H9 (cell line): ENCODE data around the gene SLC8B1. TPM values are rescaled to one million over a fixed set of nuclear protein-coding genes. Genes with fewer than 3 reads are reported as not detected.

Source experiments
- DNase-seq: peaks from one replicate; pipeline ENCODE4 v3.0.0-alpha.2; 2017
- H2AFZ ChIP-seq: one replicate; pipeline ENCODE4 v1.6.1; 2013; ENCODE audit warnings: mild to moderate bottlenecking, low read length, control low read depth, moderate library complexity
- H2AK5ac ChIP-seq: 2 replicates; pipeline ENCODE4 v1.6.1; 2013; ENCODE audit warnings: low read length, control low read depth, mixed read lengths; ENCODE audit not compliant: insufficient read length
- H2BK120ac ChIP-seq: one replicate; pipeline ENCODE4 v1.6.1; 2013; ENCODE audit warnings: low read depth, mild to moderate bottlenecking, low read length, control low read depth, inconsistent platforms; ENCODE audit not compliant: poor library complexity, severe bottlenecking
- H2BK12ac ChIP-seq: 2 replicates; pipeline ENCODE4 v1.6.1; 2013; ENCODE audit warnings: low read length, control low read depth, mixed read lengths, low read depth; ENCODE audit not compliant: insufficient read length
- H2BK15ac ChIP-seq: 2 replicates; pipeline ENCODE4 v1.6.1; 2013; ENCODE audit warnings: low read depth, low read length, control low read depth
- H2BK20ac ChIP-seq: one replicate; pipeline ENCODE4 v1.6.1; 2013; ENCODE audit warnings: low read depth, mild to moderate bottlenecking, low read length, control low read depth, inconsistent platforms; ENCODE audit not compliant: poor library complexity, severe bottlenecking
- H2BK5ac ChIP-seq: 2 replicates; pipeline ENCODE4 v1.6.1; 2013; ENCODE audit warnings: low read length, control low read depth, mixed read lengths; ENCODE audit not compliant: insufficient read length
- H3K14ac ChIP-seq: 2 replicates; pipeline ENCODE4 v1.6.1; 2013; ENCODE audit warnings: low read length, control low read depth; ENCODE audit not compliant: insufficient read depth
- H3K18ac ChIP-seq: 2 replicates; pipeline ENCODE4 v1.6.1; 2013; ENCODE audit warnings: low read depth, mild to moderate bottlenecking, mixed read lengths, low read length, control low read depth; ENCODE audit not compliant: insufficient read length
- H3K23ac ChIP-seq: 2 replicates; pipeline ENCODE4 v1.6.1; 2013; ENCODE audit warnings: low read length, control low read depth, mixed read lengths, low read depth; ENCODE audit not compliant: insufficient read length
- H3K23me2 ChIP-seq: 2 replicates; pipeline ENCODE4 v1.6.1; 2013; ENCODE audit warnings: low read depth, mild to moderate bottlenecking, mixed read lengths, low read length, control low read depth; ENCODE audit not compliant: insufficient read length, poor library complexity, severe bottlenecking
- H3K27ac ChIP-seq: 2 replicates; pipeline ENCODE4 v1.5.1; 2013; ENCODE audit warnings: low read length, control low read depth, mixed read lengths, low read depth; ENCODE audit not compliant: insufficient read length
- H3K27me3 ChIP-seq: 2 replicates; pipeline ENCODE4 v1.6.1; 2013; ENCODE audit warnings: low read length, control low read depth, inconsistent platforms; ENCODE audit not compliant: insufficient read depth
- H3K4ac ChIP-seq: 2 replicates; pipeline ENCODE4 v1.6.1; 2013; ENCODE audit warnings: low read depth, mild to moderate bottlenecking, control low read depth, inconsistent platforms, low read length, moderate library complexity
- H3K4me1 ChIP-seq: 2 replicates; pipeline ENCODE4 v1.6.1; 2013; ENCODE audit warnings: low read length, control low read depth, inconsistent platforms; ENCODE audit not compliant: insufficient read depth
- H3K4me2 ChIP-seq: 2 replicates; pipeline ENCODE4 v1.6.1; 2013; ENCODE audit warnings: low read length, control low read depth, mixed read lengths; ENCODE audit not compliant: insufficient read length, insufficient read depth
- H3K56ac ChIP-seq: 2 replicates; pipeline ENCODE4 v1.6.1; 2013; ENCODE audit warnings: low read depth, mild to moderate bottlenecking, mixed read lengths, low read length, control low read depth; ENCODE audit not compliant: insufficient read length
- H3K79me1 ChIP-seq: 2 replicates; pipeline ENCODE4 v1.6.1; 2013; ENCODE audit warnings: low read depth, mild to moderate bottlenecking, moderate library complexity, low read length, control low read depth, inconsistent platforms; ENCODE audit not compliant: insufficient read depth, poor library complexity, severe bottlenecking
- H3K79me2 ChIP-seq: 2 replicates; pipeline ENCODE4 v1.6.1; 2013; ENCODE audit warnings: low read length, control low read depth, inconsistent platforms; ENCODE audit not compliant: insufficient read depth
- H3K9ac ChIP-seq: 2 replicates; pipeline ENCODE4 v1.6.1; 2013; ENCODE audit warnings: low read length, control low read depth, mixed read lengths; ENCODE audit not compliant: insufficient read length; ENCODE audit errors: extremely low read depth
- H3K9me3 ChIP-seq: one replicate; pipeline ENCODE4 v1.6.1; 2013; ENCODE audit warnings: low read depth, low read length, inconsistent platforms; ENCODE audit not compliant: control insufficient read depth
- H3T11ph ChIP-seq: one replicate; pipeline ENCODE4 v1.6.1; 2013; ENCODE audit warnings: mild to moderate bottlenecking, low read length, control low read depth, inconsistent platforms
- H4K20me1 ChIP-seq: one replicate; pipeline ENCODE4 v1.6.1; 2013; ENCODE audit not compliant: control insufficient read depth, insufficient read length, insufficient read depth
- H4K5ac ChIP-seq: 2 replicates; pipeline ENCODE4 v1.6.1; 2013; ENCODE audit warnings: low read depth, mild to moderate bottlenecking, mixed read lengths, low read length, control low read depth; ENCODE audit not compliant: insufficient read length
- H4K8ac ChIP-seq: replicated peaks from 2 replicates; pipeline ENCODE4 v1.6.1; 2013; ENCODE audit warnings: low read length, control low read depth, mixed read lengths, low read depth; ENCODE audit not compliant: insufficient read length
- H4K91ac ChIP-seq: 2 replicates; pipeline ENCODE4 v1.6.1; 2013; ENCODE audit warnings: low read depth, mild to moderate bottlenecking, moderate library complexity, mixed read lengths, low read length, control low read depth; ENCODE audit not compliant: insufficient read length
- H3K27ac Mint-ChIP-seq, 3 experiments: 2 replicates in 2 of 3; 3 replicates in 1 of 3; pipeline ENCODE4 v1.8.0; 2020 to 2021; ENCODE audit warnings: mixed read lengths in 3 of 3, mild to moderate bottlenecking in 1 of 3, moderate library complexity in 1 of 3
- H3K27me3 Mint-ChIP-seq: 2 replicates; pipeline ENCODE4 v1.8.0; 2021; ENCODE audit warnings: low read depth, mild to moderate bottlenecking, moderate library complexity, mixed read lengths
- H3K36me3 Mint-ChIP-seq, 3 experiments: 2 replicates in 2 of 3; 3 replicates in 1 of 3; pipeline ENCODE4 v1.8.0; 2020 to 2021; ENCODE audit warnings: low read depth in 3 of 3, mixed read lengths in 3 of 3; ENCODE audit not compliant: insufficient read depth in 1 of 3
- H3K4me1 Mint-ChIP-seq, 2 experiments: 2 replicates each; pipeline ENCODE4 v1.8.0; 2020; ENCODE audit warnings: mixed read lengths in 2 of 2
- H3K4me3 Mint-ChIP-seq, 2 experiments: 2 replicates in 1 of 2; 3 replicates in 1 of 2; pipeline ENCODE4 v1.8.0; 2020 to 2021; ENCODE audit warnings: mild to moderate bottlenecking in 2 of 2, mixed read lengths in 2 of 2, moderate library complexity in 1 of 2
- H3K9me3 Mint-ChIP-seq, 2 experiments: 2 replicates in 1 of 2; 3 replicates in 1 of 2; pipeline ENCODE4 v1.8.0; 2020; ENCODE audit warnings: mild to moderate bottlenecking in 2 of 2, mixed read lengths in 2 of 2, moderate library complexity in 1 of 2
- WGBS: extraction: QIAGEN DNeasy Blood & Tissue Kit; methylation state at CpG from one replicate; pipeline ENCODE4 v1.1.7; 2013; ENCODE audit warnings: missing lambda C conversion rate, low lambda C conversion rate, mixed read lengths; ENCODE audit not compliant: insufficient read length; ENCODE audit errors: extremely low coverage; 5-methylcytosine and 5-hydroxymethylcytosine counted together
- total RNA-seq: library from RNA; stranded (reverse); gene quantifications from 2 replicates; pipeline ENCODE4 v1.2.1, GENCODE V29; 2021
- TF ChIP-seq, protein P1 (sequence below): fragments of 200-600 bp; sonication (generic); conservative IDR thresholded peaks from 3 replicates; pipeline ENCODE4 v1.8.0; 2021; ENCODE audit warnings: antibody characterized with exemption, mild to moderate bottlenecking

The SLC8B1 gene
- total RNA-seq, 1 experiment from 2014 or later, result 10.4 TPM

DNA sequence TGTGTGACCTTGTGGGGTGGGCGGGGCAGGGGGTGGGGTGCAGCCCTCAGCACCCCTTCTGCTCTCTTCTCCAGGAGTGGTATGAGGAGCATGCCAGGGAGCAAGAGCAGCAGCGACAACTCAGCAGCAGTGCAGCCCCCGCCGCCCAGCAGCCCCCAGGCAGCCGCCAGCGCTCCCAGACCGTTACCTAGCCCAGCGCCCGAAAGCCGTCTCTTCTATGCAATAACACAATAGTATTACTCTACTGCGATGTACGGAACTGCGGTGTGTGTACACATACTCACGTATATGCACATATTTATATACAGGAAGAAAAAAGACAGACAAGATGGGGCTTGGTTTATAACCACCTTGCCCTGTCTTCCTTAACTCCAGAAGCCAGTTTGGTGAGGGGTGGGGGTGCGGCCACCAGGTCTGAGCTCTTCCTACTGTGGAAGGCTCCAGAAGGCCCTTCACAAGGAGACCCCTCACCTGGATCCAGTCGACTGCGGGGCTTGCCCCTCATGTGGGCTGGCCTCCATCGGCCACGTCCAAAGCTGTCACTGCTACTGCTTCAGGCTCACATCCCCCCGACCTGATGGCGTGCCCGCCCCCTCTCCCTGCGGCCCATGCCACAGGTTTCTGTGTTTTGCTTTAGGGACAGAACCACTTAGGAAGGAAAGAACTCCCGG is 38.9 kb downstream of the SLC8B1 start:
- no peak overlapping the region for H3K4ac ChIP-seq
- no peak overlapping the region for H3K56ac ChIP-seq
- H2BK12ac ChIP-seq, result no peak overlapping the region
- Mint-ChIP-seq H3K9me3 (no peaks in the 10 kb centered on the region), H3K27me3 (no peaks in the 10 kb centered on the region; the same call in 1 of the 2 replicates), H3K4me1 (peaks cover 8 to 12% of the 10 kb centered on the region in 2 experiments), H3K27ac (peak overlapping the region in 2 of 3 experiments; percentile 82 to 83; a peak in 2 of 7 replicates), H3K36me3 (peaks cover 5 to 23% (median 15%) of the 10 kb centered on the region in 3 experiments; a peak in 6 of 7 replicates), H3K4me3 (no peak overlapping the region)
- H4K5ac ChIP-seq, result no peak overlapping the region
- DNase-seq, result no peak
- H3K4me2 ChIP-seq, result no peak overlapping the region
- no peak overlapping the region for H4K91ac ChIP-seq
- H3K79me2 ChIP-seq, result no peaks in the 10 kb centered on the region
- H2BK5ac ChIP-seq, result no peak overlapping the region
- H3K9ac ChIP-seq, result no peak overlapping the region
- H4K8ac ChIP-seq, result no peak overlapping the region
- no peak overlapping the region for H3T11ph ChIP-seq
- TF ChIP-seq, protein P1, sequence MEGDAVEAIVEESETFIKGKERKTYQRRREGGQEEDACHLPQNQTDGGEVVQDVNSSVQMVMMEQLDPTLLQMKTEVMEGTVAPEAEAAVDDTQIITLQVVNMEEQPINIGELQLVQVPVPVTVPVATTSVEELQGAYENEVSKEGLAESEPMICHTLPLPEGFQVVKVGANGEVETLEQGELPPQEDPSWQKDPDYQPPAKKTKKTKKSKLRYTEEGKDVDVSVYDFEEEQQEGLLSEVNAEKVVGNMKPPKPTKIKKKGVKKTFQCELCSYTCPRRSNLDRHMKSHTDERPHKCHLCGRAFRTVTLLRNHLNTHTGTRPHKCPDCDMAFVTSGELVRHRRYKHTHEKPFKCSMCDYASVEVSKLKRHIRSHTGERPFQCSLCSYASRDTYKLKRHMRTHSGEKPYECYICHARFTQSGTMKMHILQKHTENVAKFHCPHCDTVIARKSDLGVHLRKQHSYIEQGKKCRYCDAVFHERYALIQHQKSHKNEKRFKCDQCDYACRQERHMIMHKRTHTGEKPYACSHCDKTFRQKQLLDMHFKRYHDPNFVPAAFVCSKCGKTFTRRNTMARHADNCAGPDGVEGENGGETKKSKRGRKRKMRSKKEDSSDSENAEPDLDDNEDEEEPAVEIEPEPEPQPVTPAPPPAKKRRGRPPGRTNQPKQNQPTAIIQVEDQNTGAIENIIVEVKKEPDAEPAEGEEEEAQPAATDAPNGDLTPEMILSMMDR, result no peak
- WGBS, result no CpG with 5 or more reads among the region's 24 CpGs
- no peaks in the 10 kb centered on the region for H3K27me3 ChIP-seq
- H4K20me1 ChIP-seq, result no peaks in the 10 kb centered on the region
- H3K9me3 ChIP-seq, result no peaks in the 10 kb centered on the region
- H3K23ac ChIP-seq, result no peak overlapping the region
- no peak overlapping the region for H2AFZ ChIP-seq
- H2BK15ac ChIP-seq, result no peak overlapping the region
- no peak overlapping the region for H3K18ac ChIP-seq
- H3K4me1 ChIP-seq, result no peaks in the 10 kb centered on the region; the same call in 1 of the 2 replicates
- H2BK20ac ChIP-seq, result no peak overlapping the region
- H3K79me1 ChIP-seq, result no peaks in the 10 kb centered on the region
- no peak overlapping the region for H2BK120ac ChIP-seq
- H2AK5ac ChIP-seq, result no peak overlapping the region
- no peaks in the 10 kb centered on the region for H3K23me2 ChIP-seq
- no peak overlapping the region for H3K14ac ChIP-seq
- no peak overlapping the region for H3K27ac ChIP-seq
